GM04503 (cell line): ENCODE results near the gene RASA3.

Source experiments
- DNase-seq: peaks from one replicate; pipeline ENCODE4 v3.0.0-alpha.2; 2012; ENCODE audit warnings: low read depth

The RASA3 gene

DNA sequence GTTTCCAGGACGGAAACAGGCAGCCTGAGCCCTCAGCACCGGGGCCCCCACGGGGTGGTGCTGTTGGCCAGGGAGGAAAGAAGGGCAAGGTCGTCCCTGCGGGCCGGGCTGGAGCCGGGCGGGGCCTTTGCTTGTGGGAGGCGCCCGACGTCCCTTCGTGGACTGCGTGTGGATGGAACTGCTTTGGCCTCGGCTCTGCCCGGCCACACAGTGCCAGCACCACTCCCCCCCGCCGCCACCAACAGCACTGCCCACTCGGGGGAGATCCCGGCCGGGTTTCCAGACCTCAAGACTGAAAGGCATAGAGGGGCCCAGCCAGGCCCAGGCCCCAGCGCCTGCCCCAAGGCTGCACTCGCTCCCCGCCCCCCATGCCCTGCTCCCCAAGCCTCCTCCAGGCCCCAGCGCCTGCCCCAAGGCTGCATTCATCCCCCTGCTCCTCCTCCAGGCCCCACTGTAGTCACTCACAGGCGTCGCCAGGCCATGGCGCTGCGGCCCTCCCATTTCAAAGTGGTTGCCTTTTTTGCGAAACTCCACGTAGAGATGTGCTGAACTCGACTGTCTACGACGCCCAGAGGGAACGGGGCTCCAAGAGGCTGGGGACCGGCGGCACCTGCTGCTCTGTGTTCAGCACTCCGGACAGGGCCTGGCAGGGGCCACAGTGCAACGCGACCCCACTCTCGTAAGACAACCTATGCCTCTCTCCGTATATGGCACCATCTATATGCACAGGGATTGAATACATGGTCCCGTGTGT, 181.0 kb downstream of the RASA3 start:
- no peak for DNase-seq

- no peak for DNase-seq
These were observed 181.8 kb downstream of the RASA3 start for GRCh38 chr13:113950451-113951245.

DNA sequence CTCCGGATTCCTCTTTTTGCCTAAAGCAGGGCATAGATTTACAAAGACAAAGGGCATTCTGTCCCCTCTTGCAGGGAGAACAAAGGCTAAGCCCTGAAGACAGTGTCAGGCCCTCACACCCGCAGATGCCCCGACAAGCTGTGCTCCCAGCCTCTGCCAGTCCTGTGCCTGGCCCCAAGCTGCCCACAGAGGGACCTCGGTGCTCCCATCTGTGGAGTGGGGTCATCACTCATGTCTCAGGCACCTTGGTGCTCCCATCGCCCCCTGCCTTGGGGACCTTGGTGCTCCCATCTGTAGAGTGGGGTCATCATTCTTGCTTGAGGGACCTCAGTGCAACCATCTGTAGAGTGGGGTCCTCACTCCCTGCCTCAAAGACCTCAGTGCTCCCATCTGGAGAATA, 182.9 kb downstream of the RASA3 start:
- DNase-seq, result no peak

GRCh38 chr13:113948034-113948742, 184.2 kb downstream of the RASA3 start:
- DNase-seq, result no peak

GRCh38 chr13:113947311-113948033, 185.0 kb downstream of the RASA3 start:
- DNase-seq, result no peak

- DNase-seq, result no peak
These were observed 185.8 kb downstream of the RASA3 start for GRCh38 chr13:113946409-113947181.

DNA sequence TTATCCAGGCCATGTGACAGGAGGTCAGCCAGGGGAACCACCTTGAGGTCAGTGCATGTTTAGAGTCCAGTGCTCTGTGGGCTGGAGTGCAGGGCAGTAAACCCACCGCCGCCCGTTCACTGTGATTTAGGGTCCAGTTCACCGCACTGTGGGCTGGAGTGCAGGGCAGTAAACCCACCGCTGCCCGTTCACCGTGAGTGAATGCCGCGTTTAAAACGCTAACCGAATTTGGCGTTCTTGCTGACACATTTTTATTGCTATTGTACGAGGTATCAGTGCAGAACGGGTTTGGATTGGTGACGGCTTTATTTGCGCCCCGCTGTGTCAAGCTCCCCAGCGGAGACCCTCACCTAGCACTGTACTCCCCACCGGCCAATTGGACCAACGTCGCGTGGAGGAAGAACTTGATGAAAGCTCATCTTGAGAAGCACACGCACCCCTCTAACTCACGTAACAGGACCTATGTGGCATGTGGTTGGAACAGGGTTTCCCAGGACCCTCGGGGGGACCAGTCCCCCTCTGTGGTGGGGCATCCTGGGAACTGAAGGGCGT, 186.5 kb downstream of the RASA3 start:
- DNase-seq, result no peak

- DNase-seq, result no peak
These were observed 188.4 kb downstream of the RASA3 start for GRCh38 chr13:113943821-113944565.

GRCh38 chr13:113942591-113943103, 189.8 kb downstream of the RASA3 start:
- no peak for DNase-seq

DNA sequence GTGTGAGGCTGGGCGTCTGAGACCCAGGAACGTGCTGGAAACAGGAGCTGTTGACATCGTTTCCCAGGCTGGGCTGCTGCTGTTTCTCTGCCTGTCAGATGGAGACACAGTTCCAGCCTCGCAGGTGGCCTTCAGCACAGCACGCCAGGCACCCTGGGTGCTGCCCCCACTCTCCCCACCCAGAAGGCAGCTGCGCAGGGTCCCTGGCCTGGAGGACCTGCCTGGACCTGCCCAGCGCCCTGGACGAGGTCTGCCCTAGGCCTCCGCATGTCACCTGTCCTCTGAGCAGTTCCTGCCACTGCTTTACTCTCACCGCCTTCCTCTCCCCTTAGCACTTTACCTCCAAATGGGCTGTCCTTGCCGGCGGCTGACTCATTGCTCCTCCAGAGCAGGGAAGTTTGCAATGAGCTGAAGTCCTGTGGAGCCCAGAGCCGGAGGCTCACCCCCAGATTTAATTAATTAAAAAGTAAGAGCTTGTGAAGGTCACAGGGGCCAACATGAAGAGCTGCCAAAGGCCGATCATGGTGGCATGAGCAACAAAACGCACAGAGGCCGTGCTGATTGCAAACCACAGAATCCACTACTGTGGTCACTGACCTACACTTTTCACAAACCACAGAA, 190.7 kb downstream of the RASA3 start:
- no peak for DNase-seq

DNA sequence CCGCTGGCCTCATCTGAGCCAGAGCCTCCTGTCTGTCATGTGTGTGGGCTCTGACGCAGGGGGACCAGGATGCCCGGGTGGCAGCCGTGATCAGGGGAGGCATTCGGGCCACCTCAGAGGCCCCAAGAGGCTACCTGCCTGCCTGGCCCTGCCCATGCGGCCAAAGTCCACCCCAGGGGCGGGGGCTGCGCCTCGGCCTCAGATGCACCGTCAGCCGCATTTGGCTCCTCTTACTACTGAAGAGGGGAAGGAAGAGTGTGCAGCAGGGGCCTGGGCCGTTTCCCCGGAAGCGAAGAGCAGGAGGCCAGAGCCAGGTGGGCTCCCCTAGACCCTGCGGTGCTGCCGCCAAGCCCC, 192.5 kb downstream of the RASA3 start:
- no peak for DNase-seq

DNA sequence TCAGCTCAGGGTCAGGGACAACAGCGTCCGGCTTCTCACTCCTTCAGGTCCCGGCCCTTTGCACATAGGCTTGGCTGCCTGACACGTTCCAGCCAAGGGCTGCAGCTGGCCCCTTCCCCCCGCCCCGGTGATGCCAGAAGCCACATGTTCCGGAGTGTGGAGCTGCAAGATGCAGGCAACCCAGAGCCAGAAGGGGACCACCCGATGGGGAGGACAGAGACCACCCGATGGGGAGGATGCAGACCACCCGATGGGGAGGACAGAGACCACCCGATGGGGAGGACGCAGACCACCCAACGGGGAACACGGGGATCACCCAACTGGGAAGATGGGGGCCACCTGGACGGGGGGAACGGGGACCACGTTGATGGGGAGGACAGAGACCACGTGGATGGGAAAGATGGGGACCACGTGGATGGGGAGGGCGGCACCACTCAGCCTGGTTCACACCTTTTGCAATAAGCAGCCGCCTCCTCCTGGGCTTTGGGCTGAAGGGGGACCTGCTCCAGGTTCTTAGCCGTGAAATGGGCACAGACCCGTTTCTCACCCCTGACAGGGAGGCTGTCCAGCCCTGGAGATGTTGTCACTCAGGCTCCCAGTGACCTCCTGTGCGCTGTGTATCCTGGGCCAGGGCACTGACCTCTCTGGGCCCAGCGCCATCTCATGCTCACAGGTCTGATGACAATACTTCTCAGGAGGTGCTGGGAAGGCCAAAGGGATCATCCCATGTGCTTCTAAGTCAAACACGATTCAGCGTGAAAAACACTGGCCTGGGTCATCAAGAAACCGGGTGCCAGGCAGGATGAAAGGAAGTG, 193.1 kb downstream of the RASA3 start:
- no peak for DNase-seq

DNA sequence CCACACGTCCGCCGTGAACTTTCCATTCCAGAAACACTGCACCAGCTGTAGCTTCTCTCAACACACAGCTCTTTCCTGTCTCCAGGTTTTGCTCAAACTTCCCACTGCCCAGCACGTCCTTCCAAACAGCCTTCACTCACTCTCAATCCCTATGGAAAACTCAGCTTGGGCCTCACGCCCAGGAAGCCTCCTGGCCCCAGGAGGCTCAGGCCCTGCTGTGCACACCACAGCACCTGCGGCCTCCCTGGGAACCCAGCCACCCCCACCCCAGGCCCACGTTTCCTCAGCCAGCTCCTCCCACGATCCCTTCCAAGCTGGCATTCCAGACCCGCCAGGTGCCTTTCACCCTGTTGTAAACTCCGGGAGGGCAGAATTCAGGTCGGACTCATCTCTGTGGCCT, 193.7 kb downstream of the RASA3 start:
- no peak for DNase-seq

- DNase-seq, result no peak
These were observed 194.2 kb downstream of the RASA3 start for GRCh38 chr13:113938246-113938645.

GRCh38 chr13:113937527-113938180, 194.8 kb downstream of the RASA3 start:
- DNase-seq, result no peak

- no peak for DNase-seq
These were observed 195.3 kb downstream of the RASA3 start for GRCh38 chr13:113937073-113937472.

- DNase-seq, result no peak
These were observed 196.1 kb downstream of the RASA3 start for GRCh38 chr13:113936166-113936965.
